Measurements from ENCODE around the gene SLC1A2.

DNA sequence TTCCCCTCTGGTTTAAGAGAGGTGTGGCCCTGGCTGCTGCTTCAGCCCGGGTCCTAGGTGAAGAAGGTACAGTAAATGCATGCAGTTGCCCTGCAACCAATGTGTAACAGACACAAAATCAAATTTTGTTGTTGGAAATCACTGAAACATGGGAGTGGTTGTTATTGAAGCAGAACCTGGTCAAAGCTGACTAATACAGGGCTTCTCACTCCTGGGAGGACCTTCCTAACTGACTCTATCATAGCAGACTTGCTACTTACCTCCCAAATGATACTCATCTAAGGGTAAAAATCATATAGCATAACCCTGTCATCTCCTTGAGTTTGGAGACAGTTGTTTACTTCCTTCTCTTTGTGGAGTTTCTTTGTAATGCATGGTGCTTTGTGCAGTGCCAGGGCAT, 52.6 kb downstream of the SLC1A2 start:
- TF ChIP-seq POLR2A (IDR thresholded peaks at IDR 0.05), result no peak
- TF ChIP-seq, protein P1, sequence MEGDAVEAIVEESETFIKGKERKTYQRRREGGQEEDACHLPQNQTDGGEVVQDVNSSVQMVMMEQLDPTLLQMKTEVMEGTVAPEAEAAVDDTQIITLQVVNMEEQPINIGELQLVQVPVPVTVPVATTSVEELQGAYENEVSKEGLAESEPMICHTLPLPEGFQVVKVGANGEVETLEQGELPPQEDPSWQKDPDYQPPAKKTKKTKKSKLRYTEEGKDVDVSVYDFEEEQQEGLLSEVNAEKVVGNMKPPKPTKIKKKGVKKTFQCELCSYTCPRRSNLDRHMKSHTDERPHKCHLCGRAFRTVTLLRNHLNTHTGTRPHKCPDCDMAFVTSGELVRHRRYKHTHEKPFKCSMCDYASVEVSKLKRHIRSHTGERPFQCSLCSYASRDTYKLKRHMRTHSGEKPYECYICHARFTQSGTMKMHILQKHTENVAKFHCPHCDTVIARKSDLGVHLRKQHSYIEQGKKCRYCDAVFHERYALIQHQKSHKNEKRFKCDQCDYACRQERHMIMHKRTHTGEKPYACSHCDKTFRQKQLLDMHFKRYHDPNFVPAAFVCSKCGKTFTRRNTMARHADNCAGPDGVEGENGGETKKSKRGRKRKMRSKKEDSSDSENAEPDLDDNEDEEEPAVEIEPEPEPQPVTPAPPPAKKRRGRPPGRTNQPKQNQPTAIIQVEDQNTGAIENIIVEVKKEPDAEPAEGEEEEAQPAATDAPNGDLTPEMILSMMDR (IDR thresholded peaks at IDR 0.05), result no peak
